Panc1 (cell line): ENCODE data around the gene AKR1B15. TPM values are rescaled to one million over a fixed set of nuclear protein-coding genes. Genes with fewer than 3 reads are reported as not detected.
"Not testable (repeated sequence)": the region's sequence is repeated elsewhere in the genome, so short reads cannot be mapped to it uniquely, and the experiment has no call there.

Experiments
- ATAC-seq: fragments of 200-7000 bp; cut with Tn5 transposase; 2 replicates; pipeline ENCODE4 v1.9.1; 2020; ENCODE audit warnings: mild to moderate bottlenecking, moderate library complexity
- BruUV-seq: library from RNA; stranded (reverse); fragments of 400-500 nt; replicated peaks from 2 replicates; lab custom pipeline; 2021; lab: Mats Ljungman, UMichigan
- CTCF ChIA-PET: fragments of 300-600 bp; sonication (Branson Sonifier 250); formaldehyde crosslinking; loops from one replicate; lab custom pipeline; 2022; ENCODE audit warnings: antibody characterized with exemption; lab: Charles Lee
- POLR2A ChIA-PET: fragments of 300-600 bp; sonication (Branson Sonifier 250); formaldehyde crosslinking; loops from one replicate; lab custom pipeline; 2022; ENCODE audit warnings: antibody characterized with exemption; lab: Charles Lee
- DNase-seq: peaks from one replicate; pipeline ENCODE4 v3.0.0-alpha.2; 2010; ENCODE audit warnings: low read depth, low spot score
- H3K27ac ChIP-seq: 2 replicates; pipeline ENCODE4 v1.5.1; 2011; ENCODE audit warnings: mild to moderate bottlenecking, low read length, inconsistent platforms
- H3K27me3 ChIP-seq: fragments of 200-500 bp; sonication (Bioruptor generic); 2 replicates; pipeline ENCODE4 v1.6.0; 2014; ENCODE audit warnings: low read length, inconsistent platforms; ENCODE audit not compliant: control insufficient read depth, insufficient read depth
- H3K36me3 ChIP-seq: fragments of 200-500 bp; sonication (Bioruptor generic); 2 replicates; pipeline ENCODE4 v1.5.1; 2014; ENCODE audit warnings: inconsistent platforms, mild to moderate bottlenecking, low read length, moderate library complexity; ENCODE audit not compliant: control insufficient read depth, insufficient read depth
- H3K4me1 ChIP-seq: 2 replicates; pipeline ENCODE4 v1.5.1; 2011; ENCODE audit warnings: inconsistent platforms, mild to moderate bottlenecking, low read length, moderate library complexity; ENCODE audit not compliant: control insufficient read depth, insufficient read depth
- H3K4me3 ChIP-seq, 2 experiments: 2 replicates each; pipeline ENCODE4 v1.5.1; 2011 to 2012; ENCODE audit warnings: low read depth in 2 of 2, low read length in 2 of 2, mild to moderate bottlenecking in 2 of 2, inconsistent platforms in 1 of 2, moderate library complexity in 1 of 2
- H3K9me3 ChIP-seq: fragments of 200-500 bp; sonication (Bioruptor generic); 2 replicates; pipeline ENCODE4 v1.5.1; 2014; ENCODE audit warnings: low read depth, mild to moderate bottlenecking, inconsistent platforms, low read length, moderate library complexity; ENCODE audit not compliant: control insufficient read depth, insufficient read depth
- CTCF ChIP-seq: fragments of 450-650 bp; IDR thresholded peaks from 2 replicates; pipeline ENCODE4 v1.5.1; 2017; ENCODE audit warnings: mild to moderate bottlenecking
- POLR2AphosphoS5 ChIP-seq: IDR thresholded peaks from 2 replicates; pipeline ENCODE4 v1.6.1; 2012; ENCODE audit warnings: mild to moderate bottlenecking, low read depth, low read length, moderate library complexity
- REST ChIP-seq, 2 experiments: IDR thresholded peaks; 2 replicates each; pipeline ENCODE4 v1.6.1; 2011 to 2012; ENCODE audit warnings: low read depth in 2 of 2, control low read depth in 1 of 2, low read length in 1 of 2, mild to moderate bottlenecking in 1 of 2, moderate library complexity in 1 of 2; ENCODE audit not compliant: insufficient read depth in 1 of 2
- SIN3A ChIP-seq: IDR thresholded peaks from 2 replicates; pipeline ENCODE4 v1.6.1; 2012; ENCODE audit warnings: low read depth, mild to moderate bottlenecking, low read length, moderate library complexity, borderline replicate concordance; ENCODE audit not compliant: insufficient read depth
- TCF7L2 ChIP-seq: IDR thresholded peaks from 2 replicates; pipeline ENCODE4 v1.6.1; 2011; ENCODE audit warnings: mild to moderate bottlenecking, low read depth, low read length, inconsistent platforms
- in situ Hi-C: cut with HindIII; loops from 2 replicates; pipeline ENCODE4 v1.10.0; 2016; ENCODE audit warnings: low sequenced_read_pairs, low pct_unique_long_range_greater_than_20kb
- intact Hi-C: fragments of 100-400 bp; cut with micrococcal nuclease; formaldehyde crosslinking; loops from one replicate; pipeline ENCODE4 v1.10.0; 2022; ENCODE audit not compliant: unreplicated experiment
- total RNA-seq: library from RNA; stranded (reverse); gene quantifications from one replicate; pipeline ENCODE4 v1.2.1, GENCODE V29; 2021; ENCODE audit not compliant: unreplicated experiment

AKR1B15 gene
- total RNA-seq, 1 experiment from 2014 or later = not detected

GRCh38 chr7:134520130-134520529, 28.8 kb upstream of the AKR1B15 start:
- no peaks in the 10 kb centered on the region for H3K27me3 ChIP-seq
- ChIA-PET CTCF (no interaction called here), POLR2A (no interaction called here)
- ATAC-seq (no peak; the same call in 1 of the 2 replicates), DNase-seq (no peak)
- BruUV-seq = no TSS peak
- H3K36me3 ChIP-seq = no peaks in the 10 kb centered on the region
- no peak overlapping the region for H3K27ac ChIP-seq
- TF ChIP-seq TCF7L2 (no peak), REST (IDR thresholded peaks at IDR 0.05; ENCODE audit: insufficient read depth in 1 of 2, low read depth in 2 of 2, low read length in 1 of 2) (no peak), CTCF (peak; percentile 21; the same call in 1 of the 2 replicates)
- H3K9me3 ChIP-seq = no peaks in the 10 kb centered on the region
- H3K4me3 ChIP-seq = peak overlapping the region in 1 of 2 experiments; percentile 10; a peak in 2 of 4 replicates
- 0 out of 2 replicates have a peak, but pooled peaks cover 5% of the 10 kb centered on the region for H3K4me1 ChIP-seq
- intact Hi-C loops = no loop called here
- in situ Hi-C loops = no loop called here

- TF ChIP-seq REST (IDR thresholded peaks at IDR 0.05; ENCODE audit: insufficient read depth in 1 of 2, low read depth in 2 of 2, low read length in 1 of 2) = no peak
- no peak for TF ChIP-seq CTCF
- no peak for TF ChIP-seq TCF7L2
- TF ChIP-seq POLR2AphosphoS5 = no peak
- TF ChIP-seq SIN3A = no peak
- BruUV-seq = no TSS peak
- no peak overlapping the region for H3K27ac ChIP-seq
- ATAC-seq (no peak), DNase-seq (no peak)
- no peaks in the 10 kb centered on the region for H3K27me3 ChIP-seq
- no peaks in the 10 kb centered on the region for H3K4me1 ChIP-seq
- in situ Hi-C loops (no loop called here), intact Hi-C loops (no loop called here)
- ChIA-PET CTCF (no interaction called here), POLR2A (no interaction called here)
- no peaks in the 10 kb centered on the region for H3K36me3 ChIP-seq
- H3K9me3 ChIP-seq = no peaks in the 10 kb centered on the region
- H3K4me3 ChIP-seq = no peak overlapping the region
Measured at GRCh38 chr7:134522601-134523000, 26.3 kb upstream of the AKR1B15 start.

DNA sequence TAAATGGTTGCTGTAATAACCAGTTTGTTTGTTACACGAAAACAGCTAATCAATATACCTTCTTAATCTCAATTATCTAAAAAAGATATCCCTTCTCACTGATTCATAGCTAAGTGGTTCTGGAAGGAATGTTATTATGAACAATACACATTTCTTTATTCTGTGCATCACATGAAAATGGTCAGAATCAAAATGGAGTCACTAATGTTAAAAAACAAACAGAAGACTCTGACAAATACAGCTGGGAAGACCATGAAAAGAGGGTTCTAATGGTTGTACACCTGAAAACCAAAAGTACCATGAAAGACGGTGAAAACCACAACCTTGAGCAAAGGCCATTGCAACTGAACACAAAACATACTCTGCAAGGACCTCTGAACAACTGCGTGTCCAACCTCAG, 23.5 kb upstream of the AKR1B15 start:
- H3K9me3 ChIP-seq, POLR2A ChIA-PET, H3K36me3 ChIP-seq, H3K27me3 ChIP-seq, in situ Hi-C loops, H3K4me3 ChIP-seq, ATAC-seq, CTCF ChIA-PET, DNase-seq, H3K27ac ChIP-seq, intact Hi-C loops, BruUV-seq, H3K4me1 ChIP-seq: not testable (repeated sequence)
